Transverse colon (tissue), 4 donors: ENCODE data around the gene ADAM30. TPM values are rescaled to one million over a fixed set of nuclear protein-coding genes. Genes with fewer than 3 reads are reported as not detected.

Experiments
- DNase-seq: peaks from one replicate; pipeline ENCODE4 v3.0.0-alpha.2; 2019
- H3K27ac ChIP-seq, 4 donors: fragments of 200-600 bp; sonication (generic); 2 replicates each; pipeline ENCODE4 v1.5.1; 2016 to 2018; ENCODE audit warnings: inconsistent platforms in 4 of 4
- H3K27me3 ChIP-seq: fragments of 200-600 bp; sonication (generic); 2 replicates; pipeline ENCODE4 v1.5.1; 2017; ENCODE audit warnings: inconsistent platforms
- H3K36me3 ChIP-seq, 4 donors: fragments of 200-600 bp; sonication (generic); 2 replicates each; pipeline ENCODE4 v1.5.1; 2017 to 2019; ENCODE audit warnings: inconsistent platforms in 4 of 4
- H3K4me1 ChIP-seq, 4 donors: fragments of 200-600 bp; sonication (generic); 2 replicates each; pipeline ENCODE4 v1.5.1; 2017 to 2020; ENCODE audit warnings: inconsistent platforms in 4 of 4
- H3K4me3 ChIP-seq, 4 donors: fragments of 200-600 bp; sonication (generic); 1 replicate in 1 of 4; 2 replicates in 3 of 4; pipeline versions ENCODE4 v1.5.1 to v1.6.1; 2017 to 2019; ENCODE audit warnings: inconsistent platforms in 4 of 4
- H3K9me3 ChIP-seq, 2 donors: fragments of 200-600 bp; sonication (generic); 2 replicates each; pipeline ENCODE4 v1.5.1; 2017 to 2019; ENCODE audit warnings: inconsistent platforms in 2 of 2
- CTCF ChIP-seq, 5 experiments: fragments of 200-600 bp in 3 of 5; fragments of 450-650 bp in 2 of 5; sonication (generic) in 3 of 5; IDR thresholded peaks; 1 replicate in 2 of 5; 2 replicates in 3 of 5; pipeline ENCODE4 v1.5.1; 2016 to 2017; ENCODE audit warnings: antibody characterized with exemption in 5 of 5, inconsistent platforms in 3 of 5, mild to moderate bottlenecking in 2 of 5, moderate library complexity in 1 of 5
- EP300 ChIP-seq: sonication (generic); formaldehyde crosslinking; IDR thresholded peaks from one replicate; pipeline ENCODE4 v1.6.1; 2017; ENCODE audit warnings: antibody characterized with exemption, low read depth
- POLR2A ChIP-seq: fragments of 450-650 bp; IDR thresholded peaks from one replicate; pipeline ENCODE4 v1.6.1; 2016; ENCODE audit warnings: antibody characterized with exemption, mild to moderate bottlenecking, moderate library complexity
- POLR2AphosphoS5 ChIP-seq, 3 donors: sonication (generic); formaldehyde crosslinking; IDR thresholded peaks; one replicate each; pipeline ENCODE4 v1.6.1; 2016; ENCODE audit warnings: antibody characterized with exemption in 3 of 3
- WGBS, 2 donors: methylation state at CpG; one replicate each; pipeline ENCODE4 v1.1.5; 2018; ENCODE audit warnings: low coverage in 1 of 2; 5-methylcytosine and 5-hydroxymethylcytosine counted together
- in situ Hi-C, 4 donors: fragments of 200-750 bp; cut with MboI; loops; one replicate each; pipeline versions ENCODE4 v1.15.0 to v1.15.1; 2017; ENCODE audit warnings: low sequenced_read_pairs in 3 of 4, low pct_ligation_motif_present in 1 of 4, low pct_unique_long_range_greater_than_20kb in 1 of 4
- intact Hi-C: fragments of 100-400 bp; cut with DNase I; formaldehyde crosslinking; loops from one replicate; pipeline ENCODE4 v1.15.1; 2023; ENCODE audit warnings: low total_unique reads
- total RNA-seq, 4 donors: library from RNA; depleted of rRNA; stranded (reverse); fragments of >200 nt; gene quantifications; one replicate each; pipeline ENCODE4 v1.1.0, GENCODE V29; 2016

Gene ADAM30
- total RNA-seq, 4 donors from 2014 or later = not detected

- in situ Hi-C loops = no loop called here
- 98% methylated on average over 3 of the region's 3 CpGs; no CpG with 5 or more reads in 1 of the 2 donors for WGBS, 2 donors
Observed at GRCh38 chr1:119926553-119926952, 30.2 kb upstream of the ADAM30 start.

GRCh38 chr1:119924948-119925898, 28.9 kb upstream of the ADAM30 start:
- no peaks in the 10 kb centered on the region for H3K27me3 ChIP-seq
- no peaks in the 10 kb centered on the region for H3K9me3 ChIP-seq
- no peaks in the 10 kb centered on the region for H3K4me1 ChIP-seq
- TF ChIP-seq POLR2A (no peak), CTCF (IDR thresholded peaks at IDR 0.05) (no peak), EP300 (no peak), POLR2AphosphoS5 (IDR thresholded peaks at IDR 0.05) (no peak)
- peaks cover 0 to 67% (median 32%) of the 10 kb centered on the region in 4 donors for H3K36me3 ChIP-seq
- intact Hi-C loops (no loop called here), in situ Hi-C loops (no loop called here)
- DNase-seq = no peak
- WGBS, 2 donors = 91 to 100% methylated on average over 2 to 15 of the region's 19 CpGs
- H3K27ac ChIP-seq = no peak overlapping the region
- H3K4me3 ChIP-seq = no peak overlapping the region

More at GRCh38 chr1:119926553-119926952, 30.2 kb upstream of the ADAM30 start:
- TF ChIP-seq EP300 (no peak), POLR2A (no peak), CTCF (IDR thresholded peaks at IDR 0.05) (no peak), POLR2AphosphoS5 (IDR thresholded peaks at IDR 0.05) (no peak)
- no peaks in the 10 kb centered on the region for H3K27me3 ChIP-seq
- no peak overlapping the region for H3K27ac ChIP-seq
- peaks cover 0 to 60% (median 26%) of the 10 kb centered on the region in 4 donors for H3K36me3 ChIP-seq
- no peak for DNase-seq
- intact Hi-C loops = no loop called here
- no peak overlapping the region for H3K4me3 ChIP-seq
- H3K9me3 ChIP-seq = no peaks in the 10 kb centered on the region
- no peaks in the 10 kb centered on the region for H3K4me1 ChIP-seq

- no peaks in the 10 kb centered on the region for H3K4me1 ChIP-seq
- intact Hi-C loops = no loop called here
- no peaks in the 10 kb centered on the region for H3K27me3 ChIP-seq
- no peak overlapping the region for H3K4me3 ChIP-seq
- H3K9me3 ChIP-seq = no peaks in the 10 kb centered on the region
- 70 to 92% methylated on average over 2 to 8 of the region's 8 CpGs for WGBS, 2 donors
- in situ Hi-C loops = no loop called here
- no peak for DNase-seq
- peaks cover 0 to 75% (median 26%) of the 10 kb centered on the region in 4 donors for H3K36me3 ChIP-seq
- TF ChIP-seq POLR2A (no peak), POLR2AphosphoS5 (IDR thresholded peaks at IDR 0.05) (no peak), CTCF (IDR thresholded peaks at IDR 0.05) (no peak), EP300 (no peak)
- no peak overlapping the region for H3K27ac ChIP-seq
Observed at GRCh38 chr1:119920104-119920968, 24.0 kb upstream of the ADAM30 start.

GRCh38 chr1:119919241-119919640, 22.9 kb upstream of the ADAM30 start:
- no peaks in the 10 kb centered on the region for H3K9me3 ChIP-seq
- in situ Hi-C loops = no loop called here
- H3K27ac ChIP-seq = no peak overlapping the region
- no peak for TF ChIP-seq CTCF (IDR thresholded peaks at IDR 0.05)
- TF ChIP-seq POLR2AphosphoS5 (IDR thresholded peaks at IDR 0.05) = no peak
- no peak for TF ChIP-seq EP300
- no peak for TF ChIP-seq POLR2A
- WGBS, 2 donors = 90% methylated on average over 1 to 7 of the region's 7 CpGs
- intact Hi-C loops = no loop called here
- no peaks in the 10 kb centered on the region for H3K27me3 ChIP-seq
- peaks cover 0 to 76% (median 22%) of the 10 kb centered on the region in 4 donors for H3K36me3 ChIP-seq
- no peak overlapping the region for H3K4me3 ChIP-seq
- H3K4me1 ChIP-seq = no peaks in the 10 kb centered on the region
- no peak for DNase-seq
